GM18505 (cell line): ENCODE measurements around the gene SLC24A3.
A peak's percentile ranks its signal among the peaks of the same experiment; 100 is the strongest.

Source experiments
- ATAC-seq: cut with Tn5 transposase; IDR thresholded peaks from one replicate; pipeline ENCODE4 v1.9.1; 2021; ENCODE audit not compliant: unreplicated experiment
- POLR2A ChIP-seq: IDR thresholded peaks from 4 replicates; pipeline ENCODE4 v1.6.1; 2011; ENCODE audit warnings: borderline replicate concordance; ENCODE audit not compliant: insufficient read depth, insufficient read length; ENCODE audit errors: extremely low read depth

Gene SLC24A3

GRCh38 chr20:19692685-19693119 lies 480.3 kb downstream of the SLC24A3 start:
- no peak for ATAC-seq
- no peak for TF ChIP-seq POLR2A

GRCh38 chr20:19693508-19693907 lies 481.1 kb downstream of the SLC24A3 start:
- ATAC-seq, result no peak
- no peak for TF ChIP-seq POLR2A

- TF ChIP-seq POLR2A, result no peak
- ATAC-seq, result no peak
Measured at GRCh38 chr20:19695081-19695480, 482.6 kb downstream of the SLC24A3 start.

GRCh38 chr20:19696620-19697019 lies 484.2 kb downstream of the SLC24A3 start:
- no peak for ATAC-seq
- no peak for TF ChIP-seq POLR2A

GRCh38 chr20:19697415-19697814 lies 485.0 kb downstream of the SLC24A3 start:
- no peak for TF ChIP-seq POLR2A
- ATAC-seq, result no peak

GRCh38 chr20:19699180-19699971 lies 486.9 kb downstream of the SLC24A3 start:
- no peak for TF ChIP-seq POLR2A
- ATAC-seq, result no peak

GRCh38 chr20:19701429-19701828 lies 489.0 kb downstream of the SLC24A3 start:
- no peak for TF ChIP-seq POLR2A

GRCh38 chr20:19706463-19706862 lies 494.0 kb downstream of the SLC24A3 start:
- no peak for TF ChIP-seq POLR2A
- peak; percentile 96 for ATAC-seq

More at GRCh38 chr20:19701429-19701828, 489.0 kb downstream of the SLC24A3 start:
- ATAC-seq, result no peak

GRCh38 chr20:19709635-19710335 lies 497.3 kb downstream of the SLC24A3 start:
- TF ChIP-seq POLR2A, result no peak
- no peak for ATAC-seq

- ATAC-seq, result no peak
- no peak for TF ChIP-seq POLR2A
Measured at GRCh38 chr20:19710336-19711120, 498.1 kb downstream of the SLC24A3 start.

- no peak for ATAC-seq
- TF ChIP-seq POLR2A, result no peak
Measured at GRCh38 chr20:19711126-19711525, 498.7 kb downstream of the SLC24A3 start.

- TF ChIP-seq POLR2A, result no peak
- no peak for ATAC-seq
Measured at GRCh38 chr20:19712721-19713260, 500.3 kb downstream of the SLC24A3 start.
